ENCODE data around the gene GPR146.
A peak's percentile ranks its signal among the peaks of the same experiment; 100 is the strongest.
"Not testable (repeated sequence)": the region's sequence is repeated elsewhere in the genome, so short reads cannot be mapped to it uniquely, and the experiment has no call there.

GPR146 gene, protein sequence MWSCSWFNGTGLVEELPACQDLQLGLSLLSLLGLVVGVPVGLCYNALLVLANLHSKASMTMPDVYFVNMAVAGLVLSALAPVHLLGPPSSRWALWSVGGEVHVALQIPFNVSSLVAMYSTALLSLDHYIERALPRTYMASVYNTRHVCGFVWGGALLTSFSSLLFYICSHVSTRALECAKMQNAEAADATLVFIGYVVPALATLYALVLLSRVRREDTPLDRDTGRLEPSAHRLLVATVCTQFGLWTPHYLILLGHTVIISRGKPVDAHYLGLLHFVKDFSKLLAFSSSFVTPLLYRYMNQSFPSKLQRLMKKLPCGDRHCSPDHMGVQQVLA

DNA sequence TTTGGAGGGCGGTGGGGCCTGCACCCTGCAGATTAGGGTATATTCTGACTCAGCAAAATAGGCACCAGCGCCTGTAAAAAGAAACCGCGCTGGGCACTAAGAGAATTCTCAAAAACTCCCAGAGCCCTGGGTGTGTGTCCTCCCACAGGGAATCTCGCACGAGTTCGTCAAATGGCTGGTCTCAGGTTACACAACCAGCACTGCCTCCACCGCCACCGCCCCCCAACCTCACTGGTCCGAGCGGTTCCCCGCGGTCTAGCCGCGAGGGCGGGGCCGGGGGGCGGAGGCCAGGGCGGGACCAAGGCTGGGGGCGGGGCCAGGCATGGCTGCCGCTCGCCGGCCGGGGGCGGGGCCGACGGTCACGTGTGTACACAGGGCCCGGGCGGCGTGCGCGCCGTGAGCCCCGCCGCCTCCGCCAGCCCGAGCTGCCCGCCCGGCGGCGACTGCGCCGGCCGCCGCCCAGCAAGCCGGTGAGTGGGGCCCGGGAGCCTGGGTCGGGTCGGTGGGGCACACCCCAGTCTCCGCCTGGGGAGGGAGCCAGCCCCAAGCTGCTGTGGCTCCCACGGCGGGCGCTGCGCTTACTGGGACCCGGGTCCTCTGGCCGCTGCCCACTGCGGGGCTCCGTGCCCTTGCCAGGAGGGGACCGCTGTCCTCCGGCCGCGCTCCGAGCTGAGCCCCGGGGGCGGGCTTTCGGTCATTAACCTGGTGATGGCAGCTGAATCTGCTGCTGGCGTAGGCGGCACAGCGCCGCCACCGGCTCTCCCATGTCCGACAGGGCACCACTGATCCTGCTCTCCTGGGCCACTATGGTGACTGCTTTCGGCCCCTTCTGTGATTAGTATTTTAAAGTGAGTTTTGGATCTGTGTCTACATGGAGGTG is at the start of gene GPR146:
Gene GPR146 (plus strand): TSS at position 358 of the 880 bp plus-strand sequence. CDS start 12,970 bp downstream, outside the sequence.
- DNase-seq (ENCODE audit: low read depth in 2 of 3, low spot score in 1 of 3): peak; percentile 81 to 93 (median 91)

DNA sequence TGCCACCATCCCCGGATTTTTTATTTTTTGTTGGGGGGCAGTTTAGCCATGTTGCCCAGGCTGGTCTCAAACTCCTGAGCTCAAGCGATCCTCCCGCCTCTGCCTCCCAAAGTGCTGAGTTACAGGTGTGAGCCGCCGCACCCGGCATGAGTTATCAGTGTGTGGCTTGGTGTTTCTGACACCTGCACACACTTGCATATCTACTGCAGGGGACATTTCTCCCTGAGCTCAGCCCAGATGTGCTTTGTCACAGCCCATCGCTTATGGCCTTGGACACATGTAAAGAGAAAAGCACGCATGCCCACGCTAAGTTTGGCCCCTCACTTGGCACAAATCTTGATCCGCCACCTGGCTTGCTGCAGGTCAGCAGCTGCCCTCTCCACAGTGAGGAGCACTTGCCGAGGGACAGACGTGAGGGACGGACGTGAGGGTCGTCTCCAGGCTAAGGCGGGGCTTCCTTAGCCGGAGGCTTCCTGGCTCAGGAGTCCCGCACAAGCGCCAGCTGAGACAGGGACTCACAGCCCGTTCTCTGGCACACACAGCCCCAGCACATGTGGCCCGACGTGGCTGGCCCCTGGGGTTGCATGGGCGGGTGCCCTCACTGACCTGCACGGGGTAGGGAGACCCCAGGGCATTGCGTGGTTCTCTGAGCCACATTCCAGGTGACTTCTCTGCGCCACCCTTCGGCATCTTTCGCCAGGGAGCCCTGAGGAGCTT is 49.6 kb upstream of the GPR146 start:
- no peak for DNase-seq (ENCODE audit: low read depth in 2 of 3, low spot score in 1 of 3)

GRCh38 chr7:995571-995970 is 48.8 kb upstream of the GPR146 start:
- no peak for DNase-seq (ENCODE audit: low read depth in 2 of 3, low spot score in 1 of 3)

- no peak for DNase-seq (ENCODE audit: low read depth in 2 of 3, low spot score in 1 of 3)
Measured at GRCh38 chr7:996079-996872, 48.1 kb upstream of the GPR146 start.

GRCh38 chr7:997404-998395 is 46.6 kb upstream of the GPR146 start:
- DNase-seq (ENCODE audit: low read depth in 2 of 3, low spot score in 1 of 3): no peak

DNA sequence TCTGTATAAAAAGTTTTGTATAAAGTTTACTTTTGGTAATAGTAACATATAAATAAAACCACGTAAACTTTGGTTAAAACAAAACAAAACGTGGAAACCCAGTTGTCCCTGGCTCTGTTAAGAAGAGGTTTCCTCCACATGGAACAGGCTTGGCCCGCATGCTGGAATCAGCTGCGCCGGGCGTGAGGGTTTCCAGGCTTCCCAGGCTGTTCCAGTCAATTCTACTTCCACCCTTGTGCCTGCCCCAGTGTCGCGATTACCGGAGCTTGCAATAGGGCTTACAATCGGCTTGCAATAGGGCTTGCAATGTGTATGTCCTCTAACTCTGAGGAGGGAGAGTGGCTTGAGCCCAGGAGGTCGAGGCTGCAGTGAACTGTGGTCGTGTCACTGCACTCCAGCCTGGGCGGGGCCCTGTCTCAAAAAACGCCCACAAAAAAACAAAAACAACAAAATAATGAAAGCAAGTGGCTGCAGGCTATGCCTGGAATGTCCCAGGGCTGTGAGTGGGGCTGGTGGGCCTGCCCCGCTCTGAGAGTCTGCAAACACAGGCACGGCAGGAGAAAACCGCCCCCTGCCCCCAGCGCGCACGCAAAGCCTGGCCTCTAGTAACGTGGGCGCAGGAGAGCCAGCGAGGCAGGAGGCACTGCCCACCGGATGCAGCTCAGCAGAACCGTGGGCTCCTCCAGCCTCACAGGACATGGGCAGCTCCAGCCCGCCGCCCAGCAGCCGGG is 45.0 kb upstream of the GPR146 start:
- no peak for DNase-seq (ENCODE audit: low read depth in 2 of 3, low spot score in 1 of 3)

- no peak for DNase-seq (ENCODE audit: low read depth in 2 of 3, low spot score in 1 of 3)
Measured at GRCh38 chr7:999941-1000935, 44.1 kb upstream of the GPR146 start.

- not testable (repeated sequence) for DNase-seq (ENCODE audit: low read depth in 2 of 3, low spot score in 1 of 3)
Measured at GRCh38 chr7:1001069-1001770, 43.1 kb upstream of the GPR146 start.

DNA sequence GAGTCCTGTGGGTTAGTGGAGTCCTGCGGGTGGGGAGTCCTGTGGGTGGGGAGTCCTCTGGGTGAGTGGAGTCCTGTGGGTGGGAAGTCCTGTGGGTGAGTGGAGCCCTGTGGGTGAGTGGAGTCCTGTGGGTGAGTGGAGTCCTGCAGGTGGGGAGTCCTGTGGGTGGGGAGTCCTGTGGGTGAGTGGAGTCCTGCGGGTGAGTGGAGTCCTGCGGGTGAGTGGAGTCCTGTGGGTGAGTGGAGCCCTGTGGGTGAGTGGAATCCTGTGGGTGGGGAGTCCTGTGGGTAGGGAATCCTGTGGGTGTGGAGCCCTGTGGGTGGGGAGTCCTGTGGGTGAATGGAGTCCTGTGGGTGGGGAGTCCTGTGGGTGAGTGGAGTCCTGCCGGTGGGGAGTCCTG is 42.3 kb upstream of the GPR146 start:
- DNase-seq (ENCODE audit: low read depth in 2 of 3, low spot score in 1 of 3): not testable (repeated sequence)

GRCh38 chr7:1002445-1002844 is 41.9 kb upstream of the GPR146 start:
- DNase-seq (ENCODE audit: low read depth in 2 of 3, low spot score in 1 of 3): not testable (repeated sequence)

GRCh38 chr7:1004018-1004852 is 40.1 kb upstream of the GPR146 start:
- no peak for DNase-seq (ENCODE audit: low read depth in 2 of 3, low spot score in 1 of 3)

GRCh38 chr7:1005303-1005702 is 39.0 kb upstream of the GPR146 start:
- no peak for DNase-seq (ENCODE audit: low read depth in 2 of 3, low spot score in 1 of 3)

DNA sequence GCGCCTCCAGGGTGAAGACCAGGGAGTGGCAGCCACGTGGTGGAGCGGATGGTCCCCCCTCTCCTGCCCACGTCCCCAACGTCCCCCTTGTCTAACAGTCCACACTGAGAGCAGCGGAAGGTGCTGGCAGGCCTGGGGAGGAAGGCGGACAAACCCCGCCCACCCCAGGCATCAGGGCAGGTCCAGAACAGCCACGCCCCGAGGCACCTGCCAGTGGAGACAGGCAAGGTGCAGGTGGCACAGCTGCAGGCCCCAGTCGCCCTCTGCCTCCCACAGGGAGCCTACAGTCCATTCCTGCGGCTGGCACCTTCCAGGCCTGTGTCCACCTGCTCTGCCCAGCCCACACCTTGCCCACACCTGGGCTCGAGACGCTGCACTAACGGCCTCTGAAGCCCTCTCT is 36.4 kb upstream of the GPR146 start:
- no peak for DNase-seq (ENCODE audit: low read depth in 2 of 3, low spot score in 1 of 3)

- no peak for DNase-seq (ENCODE audit: low read depth in 2 of 3, low spot score in 1 of 3)
Measured at GRCh38 chr7:1008733-1009363, 35.5 kb upstream of the GPR146 start.

DNA sequence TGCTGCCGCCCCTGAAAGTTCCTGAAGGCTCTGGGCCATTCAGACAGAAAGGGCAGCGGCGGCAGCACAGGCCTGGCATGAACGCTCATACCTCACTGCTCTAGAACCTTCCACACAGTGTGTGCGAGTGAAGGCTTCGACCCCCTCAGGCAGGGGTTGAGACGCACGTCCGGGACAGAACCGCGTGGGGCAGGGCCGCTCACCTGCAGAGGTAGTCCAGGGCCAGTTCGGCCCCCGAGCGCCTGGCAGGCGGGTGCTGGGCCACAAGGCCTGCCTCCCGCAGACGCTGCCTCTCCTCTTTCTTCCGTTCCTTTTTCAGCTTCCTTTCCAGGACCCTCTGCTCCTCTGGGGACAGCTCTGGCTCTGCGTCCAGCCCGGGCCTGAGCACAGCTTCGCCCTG is 34.6 kb upstream of the GPR146 start:
- no peak for DNase-seq (ENCODE audit: low read depth in 2 of 3, low spot score in 1 of 3)

GRCh38 chr7:1010226-1010625 is 34.1 kb upstream of the GPR146 start:
- DNase-seq (ENCODE audit: low read depth in 2 of 3, low spot score in 1 of 3): no peak

Data from stimulated activated CD4-positive, alpha-beta T cell treated with anti-CD3 and anti-CD28 coated beads, Interleukin-12 subunit alpha, Interleukin-12 subunit beta, amount 100 ng/mL, for 48 hours (primary cell).